SK-N-MC (cell line): Measurements from ENCODE around the gene RFX3.
"Not testable (repeated sequence)": the region's sequence is repeated elsewhere in the genome, so short reads cannot be mapped to it uniquely, and the experiment has no call there.

ENCODE experiments used
- DNase-seq: peaks from one replicate; pipeline ENCODE4 v3.0.0-alpha.2; 2011; ENCODE audit warnings: low read depth, low spot score
- H3K27ac ChIP-seq: fragments of 200-600 bp; sonication (generic); 2 replicates; pipeline ENCODE4 v1.5.1; 2016; ENCODE audit warnings: mixed run types
- H3K36me3 ChIP-seq: fragments of 200-600 bp; sonication (generic); 2 replicates; pipeline ENCODE4 v1.6.1; 2017; ENCODE audit warnings: antibody characterized with exemption, low read length, mixed read lengths; ENCODE audit not compliant: insufficient read depth
- H3K4me3 ChIP-seq: fragments of 200-600 bp; sonication (generic); 2 replicates; pipeline ENCODE4 v1.5.1; 2016
- H3K9ac ChIP-seq: fragments of 200-600 bp; sonication (generic); 2 replicates; pipeline ENCODE4 v1.8.0; 2017; ENCODE audit warnings: mixed run types, mixed read lengths; ENCODE audit not compliant: insufficient read length
- H3K9me3 ChIP-seq: fragments of 200-600 bp; sonication (generic); 2 replicates; pipeline ENCODE4 v1.6.1; 2017; ENCODE audit warnings: low read depth, mild to moderate bottlenecking, antibody characterized with exemption, low read length, moderate library complexity, mixed read lengths
- EZH2 ChIP-seq: fragments of 200-600 bp; sonication (generic); IDR thresholded peaks from one replicate; pipeline ENCODE4 v1.6.1; 2017; ENCODE audit warnings: antibody characterized with exemption
- FOXP2 ChIP-seq: optimal IDR thresholded peaks from 2 replicates; pipeline ENCODE3; 2011; ENCODE audit warnings: mild to moderate bottlenecking, moderate library complexity; ENCODE audit not compliant: insufficient read depth; ENCODE audit errors: extremely low read length, control extremely low read depth
- POLR2AphosphoS5 ChIP-seq: IDR thresholded peaks from 2 replicates; pipeline ENCODE4 v1.6.1; 2012; ENCODE audit warnings: mild to moderate bottlenecking, low read depth, low read length, borderline replicate concordance

Gene RFX3

GRCh38 chr9:3330792-3331420 is 194.9 kb downstream of the RFX3 start:
- Histone ChIP-seq H3K27ac (no peak overlapping the region), H3K4me3 (no peak overlapping the region), H3K9me3 (no peaks in the 10 kb centered on the region), H3K36me3 (no peaks in the 10 kb centered on the region), H3K9ac (no peak overlapping the region)
- TF ChIP-seq FOXP2 = no peak
- no peak for TF ChIP-seq EZH2
- no peak for TF ChIP-seq POLR2AphosphoS5
- no peak for DNase-seq

- Histone ChIP-seq H3K9ac (no peak overlapping the region), H3K9me3 (no peaks in the 10 kb centered on the region), H3K36me3 (no peaks in the 10 kb centered on the region), H3K4me3 (no peak overlapping the region), H3K27ac (no peak overlapping the region)
- no peak for TF ChIP-seq FOXP2
- TF ChIP-seq POLR2AphosphoS5 = no peak
- TF ChIP-seq EZH2 = no peak
- DNase-seq = no peak
Measured at GRCh38 chr9:3329361-3329760, 196.4 kb downstream of the RFX3 start.

- Histone ChIP-seq H3K4me3 (no peak overlapping the region), H3K27ac (no peak overlapping the region), H3K9ac (no peak overlapping the region), H3K9me3 (no peaks in the 10 kb centered on the region), H3K36me3 (no peaks in the 10 kb centered on the region)
- TF ChIP-seq FOXP2 = no peak
- no peak for TF ChIP-seq POLR2AphosphoS5
- no peak for TF ChIP-seq EZH2
- no peak for DNase-seq
Measured at GRCh38 chr9:3323714-3324113, 202.1 kb downstream of the RFX3 start.

- Histone ChIP-seq H3K27ac (no peak overlapping the region), H3K9ac (no peak overlapping the region), H3K9me3 (no peaks in the 10 kb centered on the region), H3K36me3 (no peaks in the 10 kb centered on the region), H3K4me3 (no peak overlapping the region)
- DNase-seq = no peak
- TF ChIP-seq EZH2 (no peak), FOXP2 (no peak), POLR2AphosphoS5 (no peak)
Measured at GRCh38 chr9:3321186-3321585, 204.6 kb downstream of the RFX3 start.

- not testable (repeated sequence) for DNase-seq, H3K9me3 ChIP-seq, H3K36me3 ChIP-seq, H3K4me3 ChIP-seq, H3K27ac ChIP-seq, H3K9ac ChIP-seq
Measured at GRCh38 chr9:3312595-3312994, 213.2 kb downstream of the RFX3 start.

- no peak overlapping the region for H3K4me3 ChIP-seq
- no peaks in the 10 kb centered on the region for H3K36me3 ChIP-seq
- no peaks in the 10 kb centered on the region; the same call in 1 of the 2 replicates for H3K9me3 ChIP-seq
- TF ChIP-seq FOXP2 (no peak), EZH2 (no peak), POLR2AphosphoS5 (no peak)
- H3K27ac ChIP-seq = no peak overlapping the region
- no peak overlapping the region for H3K9ac ChIP-seq
- DNase-seq = no peak
Measured at GRCh38 chr9:3308609-3309008, 217.2 kb downstream of the RFX3 start.

- H3K36me3 ChIP-seq, DNase-seq, H3K9ac ChIP-seq, H3K27ac ChIP-seq, H3K4me3 ChIP-seq, H3K9me3 ChIP-seq: not testable (repeated sequence)
Measured at GRCh38 chr9:3304388-3304787, 221.4 kb downstream of the RFX3 start.

GRCh38 chr9:3299872-3300271 is 225.9 kb downstream of the RFX3 start:
- no peak overlapping the region for H3K27ac ChIP-seq
- H3K9ac ChIP-seq = no peak overlapping the region
- H3K4me3 ChIP-seq = no peak overlapping the region
- DNase-seq = no peak
- H3K36me3 ChIP-seq = no peaks in the 10 kb centered on the region
- H3K9me3 ChIP-seq = no peaks in the 10 kb centered on the region
- TF ChIP-seq POLR2AphosphoS5 = no peak

- no peak overlapping the region for H3K27ac ChIP-seq
- no peaks in the 10 kb centered on the region for H3K36me3 ChIP-seq
- H3K9me3 ChIP-seq = no peaks in the 10 kb centered on the region
- DNase-seq = no peak
- TF ChIP-seq FOXP2 = no peak
- TF ChIP-seq POLR2AphosphoS5 = no peak
- TF ChIP-seq EZH2 = no peak
- H3K4me3 ChIP-seq = no peak overlapping the region
- H3K9ac ChIP-seq = no peak overlapping the region
Measured at GRCh38 chr9:3296536-3296935, 229.3 kb downstream of the RFX3 start.

- TF ChIP-seq POLR2AphosphoS5 (no peak), EZH2 (no peak), FOXP2 (no peak)
- Histone ChIP-seq H3K4me3 (no peak overlapping the region), H3K9ac (no peak overlapping the region), H3K27ac (no peak overlapping the region), H3K36me3 (peaks cover 9% of the 10 kb centered on the region), H3K9me3 (no peaks in the 10 kb centered on the region)
- no peak for DNase-seq
Measured at GRCh38 chr9:3292311-3292710, 233.5 kb downstream of the RFX3 start.
